GM12864 (cell line): ENCODE results near the gene FTH1.

Experiments
- DNase-seq: peaks from one replicate; pipeline ENCODE4 v3.0.0-alpha.2; 2011; ENCODE audit warnings: low read depth
- H3K4me3 ChIP-seq: 2 replicates; pipeline ENCODE4 v1.5.1; 2011; ENCODE audit warnings: mild to moderate bottlenecking, low read depth, low read length, control low read depth
- CTCF ChIP-seq: IDR thresholded peaks from 2 replicates; pipeline ENCODE4 v1.5.1; 2011; ENCODE audit warnings: low read depth, mild to moderate bottlenecking, moderate library complexity, low read length, control low read depth, inconsistent platforms; ENCODE audit errors: missing control alignments

FTH1 gene

DNA sequence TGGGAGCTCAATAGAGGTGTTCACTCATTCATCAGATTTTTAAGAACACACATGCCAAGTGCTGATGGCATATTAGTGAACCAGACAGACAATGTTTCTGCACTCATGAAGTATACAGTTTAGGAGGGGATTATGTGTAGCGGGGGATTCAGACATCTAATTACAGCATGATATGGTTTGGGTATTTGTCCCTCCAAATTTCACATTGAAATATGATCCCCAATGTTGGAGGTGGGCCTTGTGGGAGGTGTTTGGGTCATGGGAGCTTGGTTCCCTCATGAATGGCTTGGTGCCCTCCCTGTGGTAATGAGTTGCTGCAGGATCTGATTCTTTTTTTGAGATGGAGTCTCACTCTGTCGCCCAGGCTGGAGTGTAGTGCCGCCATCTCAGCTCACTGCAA lies 41.2 kb downstream of the FTH1 start:
- no peak for DNase-seq
- H3K4me3 ChIP-seq, result no peak overlapping the region
- TF ChIP-seq CTCF, result no peak

DNA sequence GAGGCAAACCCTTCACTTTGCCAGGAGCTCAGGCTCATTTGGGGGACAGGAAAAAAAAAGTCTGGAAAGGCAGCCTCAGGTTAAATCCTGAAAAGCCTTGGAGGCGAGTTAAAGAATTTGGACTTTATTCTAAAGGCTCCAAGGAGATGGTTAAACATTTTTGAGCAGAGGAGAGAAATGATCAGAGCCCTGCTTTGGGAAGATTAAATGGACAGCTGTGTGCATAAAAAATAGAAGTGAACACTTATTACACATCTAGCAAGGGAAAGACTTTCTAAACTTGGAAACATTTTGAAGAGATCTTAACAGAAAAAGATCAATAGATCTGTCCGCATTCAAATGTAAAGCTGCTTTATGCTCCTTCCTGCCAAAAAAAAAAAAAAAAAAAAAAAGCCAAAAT lies 41.7 kb downstream of the FTH1 start:
- H3K4me3 ChIP-seq, result no peak overlapping the region
- no peak for TF ChIP-seq CTCF
- no peak for DNase-seq

DNA sequence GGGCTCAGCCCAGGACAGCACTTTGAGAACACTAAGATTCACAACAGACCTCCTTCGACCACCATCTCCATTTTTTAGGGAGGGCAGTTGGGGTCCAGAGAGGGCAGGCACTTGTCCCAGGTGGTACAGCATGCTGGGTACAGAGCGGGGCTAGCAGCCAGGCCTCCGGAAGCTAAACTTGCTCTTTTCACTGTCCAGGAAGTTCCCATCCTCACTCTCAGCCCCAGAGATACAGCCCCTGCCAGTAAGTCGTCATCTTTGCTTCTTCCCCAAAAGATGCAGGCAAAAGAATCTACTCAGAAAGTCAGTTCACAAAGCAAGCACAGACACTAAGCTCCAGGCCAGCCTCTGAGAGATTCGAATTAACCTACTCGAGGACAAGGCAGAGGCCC lies 43.4 kb downstream of the FTH1 start:
- no peak overlapping the region for H3K4me3 ChIP-seq
- no peak for TF ChIP-seq CTCF
- DNase-seq, result no peak

DNA sequence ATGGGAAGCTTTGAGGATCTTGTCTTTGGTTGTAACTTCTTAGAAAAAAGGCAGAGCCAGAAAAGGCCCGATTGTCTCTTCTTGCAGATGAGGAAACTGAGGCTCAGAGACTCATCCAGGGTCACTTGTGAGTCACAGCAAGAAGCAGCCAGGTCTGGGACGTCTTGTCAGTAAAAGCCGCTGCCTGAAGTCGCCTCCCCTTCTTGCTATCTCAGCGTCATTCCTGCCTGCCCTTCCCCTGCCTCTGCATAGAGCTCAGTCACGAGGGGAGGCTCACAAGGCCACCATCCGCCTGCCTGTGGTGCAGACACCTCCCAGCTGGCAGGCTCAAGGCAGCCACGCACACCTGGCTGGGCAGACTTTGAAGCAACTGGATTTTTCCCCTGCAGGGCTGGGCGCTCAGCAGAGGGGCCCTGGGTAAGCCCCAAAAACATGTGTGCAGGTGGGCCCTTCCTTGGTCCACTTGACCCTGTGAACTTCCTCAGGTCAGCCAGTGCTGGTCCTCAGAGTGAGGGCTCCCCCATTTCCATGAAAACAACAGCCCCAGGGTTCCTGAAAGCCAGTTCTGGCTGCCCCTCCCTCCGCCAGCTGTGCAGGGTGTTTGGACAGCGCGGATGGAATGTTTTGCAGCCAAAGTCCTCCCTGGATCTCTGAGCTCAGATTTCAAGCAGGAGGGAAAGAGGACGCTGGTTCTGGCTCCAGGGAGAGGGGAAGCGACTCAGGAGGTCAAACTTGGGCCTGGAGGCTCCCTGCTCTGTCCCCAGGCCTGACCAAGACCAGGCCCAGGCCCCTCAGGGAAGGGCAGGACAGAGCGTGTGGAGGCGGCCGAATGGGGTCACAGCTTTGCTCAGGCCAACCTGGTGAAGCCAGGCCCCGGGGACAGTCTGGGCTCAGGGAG lies 44.0 kb downstream of the FTH1 start:
- DNase-seq, result no peak
- H3K4me3 ChIP-seq, result no peak overlapping the region

GRCh38 chr11:61922539-61922938 lies 44.9 kb downstream of the FTH1 start:
- no peak for TF ChIP-seq CTCF
- DNase-seq, result no peak
- no peak overlapping the region for H3K4me3 ChIP-seq

More for the DNA sequence above, 44.0 kb downstream of the FTH1 start:
- TF ChIP-seq CTCF, result no peak

DNA sequence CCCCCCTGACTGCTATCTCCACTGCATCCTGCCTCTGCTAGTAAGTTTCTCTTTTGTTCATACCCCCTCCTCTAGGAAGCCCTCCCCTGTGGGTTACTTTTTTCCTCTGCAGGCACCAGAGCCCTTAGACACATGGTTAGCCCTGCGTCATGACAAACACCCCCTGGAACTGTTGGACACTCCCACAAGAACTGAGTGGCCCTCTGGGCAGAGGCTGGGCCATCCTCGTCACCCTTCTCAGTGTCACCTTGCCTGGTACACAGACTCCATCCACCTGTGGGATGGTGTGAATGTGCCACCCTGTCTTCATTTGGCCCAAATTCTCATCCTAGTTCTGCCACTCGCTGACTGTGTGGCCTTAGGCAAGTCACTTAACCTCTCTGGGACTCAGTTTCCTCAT lies 46.0 kb downstream of the FTH1 start:
- no peak overlapping the region for H3K4me3 ChIP-seq
- no peak for TF ChIP-seq CTCF
- no peak for DNase-seq
